Activated T-cell treated with anti-CD3 and anti-CD28 coated beads for 24 hours (primary cell): Measurements from ENCODE around the gene MTFR2.

ENCODE experiments used
- DNase-seq: peaks from one replicate; pipeline ENCODE4 v3.0.0-alpha.2; 2020; ENCODE audit warnings: low read depth

MTFR2 gene

GRCh38 chr6:136249811-136250685 is at the start of gene MTFR2:
TSS of gene MTFR2 (minus strand) at chr6:136250311. CDS start at chr6:136249099, 1,212 bp downstream.
- DNase-seq: peak; percentile 89

GRCh38 chr6:136294621-136295020 is 44.5 kb upstream of the MTFR2 start:
- no peak for DNase-seq

- peak; percentile 63 for DNase-seq
These were observed 40.4 kb upstream of the MTFR2 start for GRCh38 chr6:136290410-136291010.

GRCh38 chr6:136289579-136290409 is 39.7 kb upstream of the MTFR2 start, which contains the start of gene BCLAF1:
TSS of gene BCLAF1 (minus strand) at chr6:136289846. CDS start at chr6:136279866, 9,980 bp downstream.
- peak; percentile 99 for DNase-seq

GRCh38 chr6:136289327-136289578 is 39.1 kb upstream of the MTFR2 start:
- DNase-seq: peak; percentile 89

GRCh38 chr6:136288566-136289326 is 38.6 kb upstream of the MTFR2 start:
- peak; percentile 80 for DNase-seq

- no peak for DNase-seq
These were observed 34.8 kb upstream of the MTFR2 start for GRCh38 chr6:136284909-136285308.

- no peak for DNase-seq
These were observed 32.8 kb upstream of the MTFR2 start for GRCh38 chr6:136282906-136283305.

GRCh38 chr6:136280032-136280609 is 30.0 kb upstream of the MTFR2 start:
- no peak for DNase-seq

- no peak for DNase-seq
These were observed 24.0 kb upstream of the MTFR2 start for GRCh38 chr6:136274062-136274461.

GRCh38 chr6:136265101-136265500 is 15.0 kb upstream of the MTFR2 start:
- no peak for DNase-seq

- DNase-seq: no peak
These were observed 12.8 kb upstream of the MTFR2 start for GRCh38 chr6:136262940-136263339.

GRCh38 chr6:136254851-136255466 is 4.8 kb upstream of the MTFR2 start:
- no peak for DNase-seq

GRCh38 chr6:136253734-136254133 is 3.6 kb upstream of the MTFR2 start:
- DNase-seq: no peak

- DNase-seq: no peak
These were observed 2.3 kb upstream of the MTFR2 start for GRCh38 chr6:136252441-136252840.

- DNase-seq: no peak
These were observed 1.3 kb upstream of the MTFR2 start for GRCh38 chr6:136251394-136251793.

GRCh38 chr6:136250686-136251008 is 536 bp upstream of the MTFR2 start:
- DNase-seq: no peak

- no peak for DNase-seq
These were observed 775 bp downstream of the MTFR2 start for GRCh38 chr6:136249336-136249735.

- no peak for DNase-seq
These were observed 6.0 kb downstream of the MTFR2 start for GRCh38 chr6:136244061-136244616.

GRCh38 chr6:136236466-136237293 is 13.4 kb downstream of the MTFR2 start:
- DNase-seq: no peak
